Purkinje cell (primary cell): ENCODE data around the gene F2RL3. TPM values are rescaled to one million over a fixed set of nuclear protein-coding genes. Genes with fewer than 3 reads are reported as not detected.

Experiments used
- polyA plus RNA-seq: library from polyadenylated mRNA; unstranded; fragments of >200 nt; fragmentation: Nextera tagmentation; gene quantifications from 2 replicates; pipeline ENCODE4 v1.2.1, GENCODE V29; 2014

Gene F2RL3
- polyA plus RNA-seq, result not detected in 2 replicates

GRCh38 chr19:16888629-16889365 is at the start of gene F2RL3:
F2RL3 (plus strand) TSS chr19:16888999; CDS start chr19:16889190, 191 bp downstream.

Other genes starting within 250 kb of the F2RL3 start
- gene SMIM7, start 228.9 kb upstream of the F2RL3 start, polyA plus RNA-seq, result 182 and 215 TPM in 2 replicates
- gene TMEM38A, start 227.9 kb upstream of the F2RL3 start, polyA plus RNA-seq, result 46.0 and 68.0 TPM in 2 replicates
- not detected in 2 replicates for gene NWD1, start 169.2 kb upstream of the F2RL3 start, polyA plus RNA-seq
- gene SIN3B, start 59.6 kb upstream of the F2RL3 start, polyA plus RNA-seq, result 2.0 and 3.3 TPM in 2 replicates
- gene CPAMD8, start 137.8 kb downstream of the F2RL3 start, polyA plus RNA-seq, result not detected in 2 replicates
- gene HAUS8, start 186.5 kb downstream of the F2RL3 start, polyA plus RNA-seq, result 0.48 and 5.1 TPM in 2 replicates
- 0.85 and 4.5 TPM in 2 replicates for gene MYO9B, start 186.8 kb downstream of the F2RL3 start, polyA plus RNA-seq